Mesenchymal stem cell (in vitro differentiated cells and primary cell): ENCODE results near the gene BEX4.
"Not testable (repeated sequence)": the region's sequence is repeated elsewhere in the genome, so short reads cannot be mapped to it uniquely, and the experiment has no call there.

Experiments used
- DNase-seq: peaks from one replicate; pipeline ENCODE4 v3.0.0-alpha.2; 2013
- H2AFZ ChIP-seq: one replicate; pipeline ENCODE4 v1.6.1; 2013; ENCODE audit warnings: low read depth, mild to moderate bottlenecking, control low read depth, inconsistent platforms, low read length, moderate library complexity
- H2AK5ac ChIP-seq: 2 replicates; pipeline ENCODE4 v1.6.1; 2013; ENCODE audit warnings: low read length, moderate library complexity, mild to moderate bottlenecking, inconsistent platforms; ENCODE audit not compliant: severe bottlenecking
- H2BK120ac ChIP-seq: one replicate; pipeline ENCODE4 v1.6.1; 2013; ENCODE audit warnings: low read depth, mild to moderate bottlenecking, inconsistent platforms, low read length, moderate library complexity
- H2BK12ac ChIP-seq, 2 experiments: one replicate each; pipeline ENCODE4 v1.6.1; 2013; ENCODE audit warnings: inconsistent platforms in 2 of 2, low read length in 2 of 2, mild to moderate bottlenecking in 2 of 2, moderate library complexity in 2 of 2, control low read depth in 1 of 2
- H2BK15ac ChIP-seq: one replicate; pipeline ENCODE4 v1.6.1; 2013; ENCODE audit warnings: mild to moderate bottlenecking, low read depth, inconsistent platforms; ENCODE audit not compliant: poor library complexity, severe bottlenecking
- H2BK5ac ChIP-seq: 2 replicates; pipeline ENCODE4 v1.6.1; 2013; ENCODE audit warnings: low read depth, mild to moderate bottlenecking, low read length, control low read depth, inconsistent platforms; ENCODE audit not compliant: poor library complexity, severe bottlenecking
- H3K14ac ChIP-seq, 2 experiments: one replicate each; pipeline ENCODE4 v1.6.1; 2013; ENCODE audit warnings: inconsistent platforms in 2 of 2, low read length in 2 of 2, control low read depth in 1 of 2, mild to moderate bottlenecking in 1 of 2, moderate library complexity in 1 of 2
- H3K18ac ChIP-seq, 2 experiments: one replicate each; pipeline ENCODE4 v1.6.1; 2013; ENCODE audit warnings: inconsistent platforms in 2 of 2, low read length in 2 of 2, control low read depth in 1 of 2, low read depth in 1 of 2, mild to moderate bottlenecking in 1 of 2
- H3K23ac ChIP-seq, 2 experiments: one replicate each; pipeline ENCODE4 v1.6.1; 2013; ENCODE audit warnings: inconsistent platforms in 2 of 2, low read length in 2 of 2, mild to moderate bottlenecking in 2 of 2, moderate library complexity in 2 of 2, control low read depth in 1 of 2
- H3K27ac ChIP-seq: 2 replicates; pipeline ENCODE4 v1.5.1; 2013; ENCODE audit warnings: mild to moderate bottlenecking, moderate library complexity, low read length, control low read depth, inconsistent platforms; ENCODE audit not compliant: poor library complexity, severe bottlenecking
- H3K27me3 ChIP-seq, 2 experiments: 2 replicates each; pipeline versions ENCODE4 v1.6.1 to v1.7.0; 2013; ENCODE audit warnings: low read length in 2 of 2, mild to moderate bottlenecking in 2 of 2, moderate library complexity in 2 of 2, control low read depth in 1 of 2, inconsistent platforms in 1 of 2; ENCODE audit not compliant: control insufficient read depth in 1 of 2, insufficient read depth in 1 of 2
- H3K36me3 ChIP-seq, 2 experiments: 2 replicates each; pipeline versions ENCODE4 v1.6.1 to v1.7.0; 2013; ENCODE audit warnings: low read length in 2 of 2, control low read depth in 1 of 2, inconsistent platforms in 1 of 2, low read depth in 1 of 2, mild to moderate bottlenecking in 1 of 2; ENCODE audit not compliant: insufficient read depth in 2 of 2, control insufficient read depth in 1 of 2
- H3K4ac ChIP-seq, 2 experiments: one replicate each; pipeline ENCODE4 v1.6.1; 2013; ENCODE audit warnings: inconsistent platforms in 2 of 2, low read length in 2 of 2, mild to moderate bottlenecking in 2 of 2, moderate library complexity in 2 of 2, control low read depth in 1 of 2, low read depth in 1 of 2
- H3K4me1 ChIP-seq: 2 replicates; pipeline ENCODE4 v1.6.1; 2013; ENCODE audit warnings: low read depth, low read length, control low read depth; ENCODE audit not compliant: control insufficient read depth, insufficient read depth
- H3K4me2 ChIP-seq: 2 replicates; pipeline ENCODE4 v1.6.1; 2013; ENCODE audit warnings: low read length, mild to moderate bottlenecking, inconsistent platforms; ENCODE audit not compliant: poor library complexity, severe bottlenecking
- H3K4me3 ChIP-seq, 2 experiments: 2 replicates each; pipeline versions ENCODE4 v1.5.1 to v1.7.0; 2013; ENCODE audit warnings: low read length in 2 of 2, mild to moderate bottlenecking in 2 of 2, control low read depth in 1 of 2, low read depth in 1 of 2; ENCODE audit not compliant: insufficient read depth in 1 of 2
- H3K79me1 ChIP-seq: replicated peaks from 2 replicates; pipeline ENCODE4 v1.6.1; 2013; ENCODE audit warnings: mild to moderate bottlenecking, control low read depth, low read length, inconsistent platforms; ENCODE audit not compliant: poor library complexity, severe bottlenecking
- H3K9ac ChIP-seq: 2 replicates; pipeline ENCODE4 v1.7.0; 2013; ENCODE audit warnings: mild to moderate bottlenecking, low read length, moderate library complexity
- H3K9me3 ChIP-seq: 2 replicates; pipeline ENCODE4 v1.7.0; 2013; ENCODE audit warnings: mild to moderate bottlenecking, low read length; ENCODE audit not compliant: control insufficient read depth
- H4K8ac ChIP-seq: one replicate; pipeline ENCODE4 v1.6.1; 2013; ENCODE audit warnings: inconsistent platforms, mild to moderate bottlenecking, low read length, moderate library complexity
- H4K91ac ChIP-seq: one replicate; pipeline ENCODE4 v1.6.1; 2013; ENCODE audit warnings: mild to moderate bottlenecking, low read length, inconsistent platforms
- WGBS: methylation state at CpG from one replicate; pipeline ENCODE4 v1.1.7; 2013; ENCODE audit warnings: mixed read lengths; 5-methylcytosine and 5-hydroxymethylcytosine counted together

BEX4 gene

DNA sequence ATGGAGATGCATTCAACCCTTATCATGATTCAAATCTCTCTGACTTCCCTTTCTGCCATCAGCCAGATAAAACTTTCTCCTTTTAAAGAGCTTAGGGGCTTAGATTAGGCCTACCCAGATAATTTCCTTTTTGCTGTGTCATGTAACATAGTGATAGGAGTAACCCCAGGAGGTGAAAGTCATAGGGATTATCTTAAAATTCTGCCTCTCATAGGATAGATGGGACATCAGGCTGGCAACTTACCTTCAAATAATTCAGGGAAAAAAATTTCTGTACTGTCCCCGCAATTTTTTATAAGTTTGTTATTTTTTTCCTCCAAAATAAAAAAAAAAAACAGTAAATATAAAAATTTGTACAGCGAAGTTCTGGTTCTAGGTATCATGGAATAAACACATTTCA lies 20.7 kb downstream of the BEX4 start:
- H3K4me3 ChIP-seq, H3K9me3 ChIP-seq, H3K4me1 ChIP-seq, H2BK12ac ChIP-seq, H4K91ac ChIP-seq, H3K27ac ChIP-seq, H3K23ac ChIP-seq, H2BK5ac ChIP-seq, H3K36me3 ChIP-seq, H3K9ac ChIP-seq, H2BK15ac ChIP-seq, H2AK5ac ChIP-seq, H3K4me2 ChIP-seq, H3K79me1 ChIP-seq, H3K14ac ChIP-seq, DNase-seq, H2AFZ ChIP-seq, H4K8ac ChIP-seq, H2BK120ac ChIP-seq, H3K18ac ChIP-seq, H3K4ac ChIP-seq: not testable (repeated sequence)
- H3K27me3 ChIP-seq: peaks cover 0 to 37% of the 10 kb centered on the region in 2 experiments
- no CpG with 5 or more reads among the region's 2 CpGs for WGBS

- H3K4me3 ChIP-seq: no peak overlapping the region
- H2BK5ac ChIP-seq: no peak overlapping the region
- H3K4me2 ChIP-seq: no peak overlapping the region
- H4K91ac ChIP-seq: no peak overlapping the region
- DNase-seq: no peak
- H2BK120ac ChIP-seq: no peak overlapping the region
- H3K4ac ChIP-seq: no peak overlapping the region
- H3K36me3 ChIP-seq: no peaks in the 10 kb centered on the region
- no peak overlapping the region for H2AK5ac ChIP-seq
- no peak overlapping the region for H3K27ac ChIP-seq
- peaks cover 0 to 32% of the 10 kb centered on the region in 2 experiments for H3K27me3 ChIP-seq
- H2AFZ ChIP-seq: no peak overlapping the region
- H3K79me1 ChIP-seq: no peaks in the 10 kb centered on the region
- WGBS: 100% methylated on average over 1 of the region's 1 CpG
- no peak overlapping the region for H3K18ac ChIP-seq
- H4K8ac ChIP-seq: no peak overlapping the region
- H3K9ac ChIP-seq: no peak overlapping the region
- H3K4me1 ChIP-seq: no peaks in the 10 kb centered on the region
- H2BK15ac ChIP-seq: no peak overlapping the region
- H2BK12ac ChIP-seq: no peak overlapping the region
- H3K14ac ChIP-seq: no peak overlapping the region
- H3K23ac ChIP-seq: no peak overlapping the region
- no peaks in the 10 kb centered on the region for H3K9me3 ChIP-seq
Observed at GRCh38 chrX:103236296-103236695, 21.4 kb downstream of the BEX4 start.

DNA sequence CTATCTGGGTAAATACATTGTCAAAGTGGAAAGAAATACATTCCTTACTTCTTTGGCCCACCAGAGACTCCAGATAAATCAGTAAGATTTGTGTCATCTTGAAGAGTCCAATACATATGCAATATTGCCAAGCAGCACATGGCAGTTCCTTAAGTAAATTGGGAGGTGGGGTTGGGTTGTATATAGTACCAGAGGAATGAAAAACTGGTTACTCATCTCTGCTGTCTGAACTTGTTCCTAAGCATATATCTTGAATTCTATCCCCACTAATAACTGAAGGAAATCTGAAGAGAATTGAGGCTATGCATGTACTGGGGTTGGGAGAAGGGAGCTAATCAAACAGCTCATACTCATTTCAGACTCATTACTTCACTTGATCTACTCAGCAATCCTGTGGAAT lies 25.2 kb downstream of the BEX4 start:
- Histone ChIP-seq H3K27me3 (peaks cover 4 to 27% of the 10 kb centered on the region in 2 experiments), H3K9ac (no peak overlapping the region), H2BK12ac (no peak overlapping the region), H3K4me2 (no peak overlapping the region), H2BK120ac (no peak overlapping the region), H2AFZ (no peak overlapping the region), H4K91ac (no peak overlapping the region), H3K79me1 (no peaks in the 10 kb centered on the region), H2AK5ac (no peak overlapping the region), H3K14ac (no peak overlapping the region), H3K23ac (no peak overlapping the region), H3K9me3 (no peaks in the 10 kb centered on the region), H4K8ac (no peak overlapping the region), H3K36me3 (no peaks in the 10 kb centered on the region), H3K4ac (no peak overlapping the region), H3K18ac (no peak overlapping the region), H2BK5ac (no peak overlapping the region), H3K27ac (no peak overlapping the region), H2BK15ac (no peak overlapping the region), H3K4me1 (no peaks in the 10 kb centered on the region), H3K4me3 (no peak overlapping the region)
- DNase-seq: no peak

DNA sequence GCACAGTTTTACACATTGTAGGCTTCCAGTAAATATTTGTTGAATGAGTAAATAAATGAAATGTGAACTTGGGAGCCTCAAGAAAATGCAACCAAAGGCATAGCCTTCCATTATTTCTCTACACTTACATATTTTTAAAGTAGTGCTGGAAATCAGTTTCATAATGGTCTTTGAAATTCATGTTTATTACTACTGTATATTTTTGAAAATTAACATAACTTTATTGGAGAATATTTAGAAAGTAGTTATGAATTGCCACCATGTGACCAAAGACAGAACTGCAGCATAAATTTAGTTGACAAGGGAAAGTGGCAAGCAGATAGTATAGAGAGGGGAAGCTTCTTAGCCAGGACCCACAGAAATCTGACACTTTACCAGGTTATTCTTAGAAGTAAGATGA lies 33.6 kb downstream of the BEX4 start:
- no peak overlapping the region for H2BK12ac ChIP-seq
- no peak overlapping the region for H3K14ac ChIP-seq
- peak overlapping the region; percentile 1 for H3K9ac ChIP-seq
- no peak overlapping the region for H4K91ac ChIP-seq
- H4K8ac ChIP-seq: no peak overlapping the region
- no peak overlapping the region for H3K4me3 ChIP-seq
- peaks cover 0 to 5% of the 10 kb centered on the region in 2 experiments for H3K27me3 ChIP-seq
- H3K4me1 ChIP-seq: peaks cover 2% of the 10 kb centered on the region
- peaks cover 3 to 13% of the 10 kb centered on the region in 2 experiments for H3K36me3 ChIP-seq
- no peak overlapping the region for H2AFZ ChIP-seq
- H2BK5ac ChIP-seq: no peak overlapping the region
- peak; percentile 15 for DNase-seq
- H3K4ac ChIP-seq: no peak overlapping the region
- H3K79me1 ChIP-seq: no peaks in the 10 kb centered on the region
- no peak overlapping the region for H2BK120ac ChIP-seq
- H3K18ac ChIP-seq: no peak overlapping the region
- H2AK5ac ChIP-seq: no peak overlapping the region
- no peak overlapping the region for H3K27ac ChIP-seq
- no peak overlapping the region for H3K23ac ChIP-seq
- H2BK15ac ChIP-seq: no peak overlapping the region
- peaks cover 5% of the 10 kb centered on the region for H3K9me3 ChIP-seq
- H3K4me2 ChIP-seq: no peak overlapping the region
